ENCODE results near the gene PRSS27. TPM values are rescaled to one million over a fixed set of nuclear protein-coding genes. Genes with fewer than 3 reads are reported as not detected.

The PRSS27 gene
- total and polyA plus RNA-seq, 2 of the 8 experiments (the other 6 are each of a cell fraction or from before 2014, with no cell fraction given), result 1.3 to 7.5 TPM

GRCh38 chr16:2769675-2770056 lies 49.6 kb upstream of the PRSS27 start (continued):
- TF ChIP-seq GTF2F1 (IDR thresholded peaks at IDR 0.05; ENCODE audit: borderline replicate concordance, low read depth, low read length) (no peak), SRF (IDR thresholded peaks at IDR 0.05; ENCODE audit: low read depth, low read length) (no peak), CHD1 (IDR thresholded peaks at IDR 0.05; ENCODE audit: low read depth, low read length) (no peak), ATF2 (IDR thresholded peaks at IDR 0.05; ENCODE audit: low read length) (no peak), ATF3 (IDR thresholded peaks at IDR 0.05; ENCODE audit: insufficient read depth, low read depth, low read length) (no peak)
